ENCODE data around the gene ZNF502.

The ZNF502 gene

DNA sequence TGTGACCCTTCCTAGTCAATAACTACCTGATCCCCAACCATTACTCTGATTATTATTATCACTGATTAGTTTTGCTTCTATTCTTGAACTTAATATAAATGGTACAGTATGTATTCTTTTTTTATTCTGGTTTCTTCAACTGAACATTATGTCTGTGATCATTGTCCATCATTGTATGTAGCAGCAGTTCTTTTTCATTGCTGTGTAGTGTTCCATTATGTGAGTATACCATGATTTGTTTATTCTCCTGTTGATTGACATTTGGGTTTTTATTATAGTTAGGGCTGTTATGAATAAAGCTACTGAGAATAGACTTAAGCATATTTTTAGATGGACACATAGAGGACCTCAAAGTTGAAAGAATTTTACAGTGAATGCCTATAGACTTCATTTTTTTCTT lies 51.8 kb downstream of the ZNF502 start:
- no peak for DNase-seq (ENCODE audit: extremely low read depth in 1 of 2, low read depth in 1 of 2)

DNA sequence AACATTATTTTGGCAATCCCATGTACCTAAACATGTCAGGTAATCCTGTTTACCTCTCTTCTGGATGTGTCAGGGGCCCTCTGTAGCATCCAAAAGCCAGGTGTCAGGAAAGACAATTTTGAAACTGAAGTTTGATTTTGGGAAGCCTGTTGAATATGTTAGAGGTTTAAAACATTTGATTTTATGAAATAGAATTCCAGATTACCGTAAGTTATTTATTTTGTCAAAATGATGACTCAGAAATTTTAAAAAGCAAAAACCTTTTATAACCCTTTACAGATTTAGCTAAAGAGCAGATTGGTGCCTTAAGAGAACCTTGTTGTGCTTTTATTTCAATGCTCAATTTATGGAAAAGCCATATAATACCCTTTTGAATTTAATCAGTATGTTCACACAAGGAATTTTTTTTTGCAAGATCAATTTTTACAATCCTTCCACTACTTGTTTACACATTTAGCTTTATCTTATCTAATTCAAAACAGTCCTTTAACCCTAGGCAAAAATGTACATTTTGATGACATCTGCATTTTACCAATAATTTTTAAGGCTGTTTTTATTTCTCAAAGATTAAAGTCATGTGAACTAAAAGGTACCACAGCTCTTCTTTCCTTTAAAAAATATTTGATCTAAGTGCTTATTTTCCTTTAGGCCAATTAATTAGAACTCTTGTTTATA lies 59.1 kb downstream of the ZNF502 start:
- no peak for DNase-seq (ENCODE audit: extremely low read depth in 1 of 2, low read depth in 1 of 2)

DNA sequence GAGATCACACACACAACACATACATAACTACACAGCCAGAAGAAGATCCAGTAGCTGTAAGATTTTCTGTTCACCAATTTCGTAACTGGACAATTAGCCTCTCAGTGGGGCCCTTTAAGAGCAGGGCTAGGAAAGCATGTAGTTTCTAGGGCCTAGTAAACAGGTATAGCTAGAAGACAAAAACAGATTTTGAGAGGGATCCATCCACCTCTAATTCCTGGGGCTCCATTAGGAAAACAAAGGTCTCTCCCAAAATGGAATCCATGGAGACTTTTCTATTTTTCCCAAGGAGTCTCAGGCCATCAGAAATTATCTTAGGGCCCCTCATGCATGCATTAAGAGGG lies 59.6 kb downstream of the ZNF502 start:
- DNase-seq (ENCODE audit: extremely low read depth in 1 of 2, low read depth in 1 of 2): no peak

All from activated CD8-positive, alpha-beta memory T cell treated with anti-CD3 and anti-CD28 coated beads for 1 hour (primary cell).